HAP-1 (cell line): ENCODE data around the gene CORIN.

Experiments used
- DNase-seq, 2 experiments: peaks; one replicate each; pipeline ENCODE4 v3.0.0-alpha.2; 2016 to 2020; ENCODE audit warnings: low spot score in 2 of 2
- H3K27me3 ChIP-seq: fragments of 250-450 bp; sonication (Bioruptor Pico); 2 replicates; pipeline ENCODE4 v1.5.1; 2020; ENCODE audit warnings: low read depth, mild to moderate bottlenecking, moderate library complexity
- H3K36me3 ChIP-seq: fragments of 250-450 bp; sonication (Bioruptor Pico); replicated peaks from 2 replicates; pipeline ENCODE4 v1.5.1; 2020; ENCODE audit warnings: mild to moderate bottlenecking
- H3K4me1 ChIP-seq: fragments of 250-450 bp; sonication (Bioruptor Pico); 2 replicates; pipeline ENCODE4 v1.5.1; 2020; ENCODE audit warnings: mild to moderate bottlenecking
- H3K4me3 ChIP-seq: fragments of 250-450 bp; sonication (Bioruptor Pico); 2 replicates; pipeline ENCODE4 v1.5.1; 2020; ENCODE audit warnings: mild to moderate bottlenecking, moderate library complexity
- H3K9me3 ChIP-seq: fragments of 250-450 bp; sonication (Bioruptor Pico); 2 replicates; pipeline ENCODE4 v1.5.1; 2020; ENCODE audit warnings: mild to moderate bottlenecking, moderate library complexity
- in situ Hi-C: fragments of 300-500 bp; cut with MboI; formaldehyde crosslinking; loops from 3 replicates; pipeline ENCODE4 v1.14.3; 2020; ENCODE audit warnings: low sequenced_read_pairs, inconsistent platforms, mixed read lengths

Gene CORIN

GRCh38 chr4:47824840-47825239 is 13.0 kb downstream of the CORIN start:
- no peaks in the 10 kb centered on the region for H3K4me1 ChIP-seq
- DNase-seq: no peak
- no peaks in the 10 kb centered on the region for H3K9me3 ChIP-seq
- no peaks in the 10 kb centered on the region for H3K36me3 ChIP-seq
- in situ Hi-C loops: no loop called here
- no peak overlapping the region for H3K4me3 ChIP-seq
- no peaks in the 10 kb centered on the region for H3K27me3 ChIP-seq

- no peaks in the 10 kb centered on the region for H3K9me3 ChIP-seq
- in situ Hi-C loops: no loop called here
- no peaks in the 10 kb centered on the region for H3K36me3 ChIP-seq
- H3K4me1 ChIP-seq: peaks cover 6% of the 10 kb centered on the region
- H3K4me3 ChIP-seq: no peak overlapping the region
- H3K27me3 ChIP-seq: peaks cover 27% of the 10 kb centered on the region
- DNase-seq: no peak
Observed at GRCh38 chr4:47819178-47819577, 18.7 kb downstream of the CORIN start.

GRCh38 chr4:47817275-47817674 is 20.6 kb downstream of the CORIN start:
- no peak for DNase-seq
- no peaks in the 10 kb centered on the region for H3K9me3 ChIP-seq
- in situ Hi-C loops: no loop called here
- H3K4me1 ChIP-seq: peaks cover 6% of the 10 kb centered on the region
- no peaks in the 10 kb centered on the region for H3K36me3 ChIP-seq
- H3K27me3 ChIP-seq: peaks cover 37% of the 10 kb centered on the region
- H3K4me3 ChIP-seq: no peak overlapping the region

- Histone ChIP-seq H3K27me3 (peaks cover 37% of the 10 kb centered on the region), H3K4me1 (peaks cover 6% of the 10 kb centered on the region), H3K4me3 (no peak overlapping the region), H3K36me3 (no peaks in the 10 kb centered on the region), H3K9me3 (no peaks in the 10 kb centered on the region)
- no peak for DNase-seq
- in situ Hi-C loops: no loop called here
Observed at GRCh38 chr4:47816748-47817147, 21.1 kb downstream of the CORIN start.

- Histone ChIP-seq H3K27me3 (peaks cover 42% of the 10 kb centered on the region), H3K9me3 (no peaks in the 10 kb centered on the region), H3K36me3 (no peaks in the 10 kb centered on the region), H3K4me3 (no peak overlapping the region), H3K4me1 (peaks cover 6% of the 10 kb centered on the region)
- in situ Hi-C loops: no loop called here
- DNase-seq: no peak
Observed at GRCh38 chr4:47814618-47815295, 23.1 kb downstream of the CORIN start.

- in situ Hi-C loops: no loop called here
- no peak for DNase-seq
- Histone ChIP-seq H3K9me3 (no peaks in the 10 kb centered on the region), H3K4me1 (no peaks in the 10 kb centered on the region), H3K36me3 (no peaks in the 10 kb centered on the region), H3K4me3 (no peak overlapping the region), H3K27me3 (peaks cover 30% of the 10 kb centered on the region)
Observed at GRCh38 chr4:47809654-47810203, 28.1 kb downstream of the CORIN start.

GRCh38 chr4:47804598-47804997 is 33.3 kb downstream of the CORIN start:
- in situ Hi-C loops: no loop called here
- no peak for DNase-seq
- Histone ChIP-seq H3K4me1 (no peaks in the 10 kb centered on the region), H3K9me3 (no peaks in the 10 kb centered on the region), H3K27me3 (peaks cover 10% of the 10 kb centered on the region), H3K4me3 (no peak overlapping the region), H3K36me3 (no peaks in the 10 kb centered on the region)

GRCh38 chr4:47801481-47802002 is 36.3 kb downstream of the CORIN start:
- no peak for DNase-seq
- Histone ChIP-seq H3K27me3 (no peaks in the 10 kb centered on the region), H3K9me3 (no peaks in the 10 kb centered on the region), H3K4me1 (no peaks in the 10 kb centered on the region), H3K36me3 (no peaks in the 10 kb centered on the region), H3K4me3 (no peak overlapping the region)
- in situ Hi-C loops: no loop called here

- Histone ChIP-seq H3K4me3 (no peak overlapping the region), H3K27me3 (peaks cover 11% of the 10 kb centered on the region), H3K4me1 (no peaks in the 10 kb centered on the region), H3K9me3 (no peaks in the 10 kb centered on the region), H3K36me3 (no peaks in the 10 kb centered on the region)
- in situ Hi-C loops: no loop called here
- DNase-seq: no peak
Observed at GRCh38 chr4:47798165-47798564, 39.7 kb downstream of the CORIN start.

GRCh38 chr4:47791965-47792364 is 45.9 kb downstream of the CORIN start:
- no peaks in the 10 kb centered on the region for H3K9me3 ChIP-seq
- H3K36me3 ChIP-seq: no peaks in the 10 kb centered on the region
- DNase-seq: no peak
- peaks cover 11% of the 10 kb centered on the region for H3K27me3 ChIP-seq
- H3K4me1 ChIP-seq: no peaks in the 10 kb centered on the region
- no peak overlapping the region for H3K4me3 ChIP-seq
- in situ Hi-C loops: no loop called here

GRCh38 chr4:47790105-47790504 is 47.8 kb downstream of the CORIN start:
- DNase-seq: no peak
- peaks cover 6% of the 10 kb centered on the region; the same call in 1 of the 2 replicates for H3K27me3 ChIP-seq
- in situ Hi-C loops: no loop called here
- H3K9me3 ChIP-seq: no peaks in the 10 kb centered on the region
- no peaks in the 10 kb centered on the region for H3K4me1 ChIP-seq
- no peaks in the 10 kb centered on the region for H3K36me3 ChIP-seq
- no peak overlapping the region for H3K4me3 ChIP-seq

GRCh38 chr4:47788126-47788525 is 49.7 kb downstream of the CORIN start:
- Histone ChIP-seq H3K27me3 (no peaks in the 10 kb centered on the region), H3K9me3 (no peaks in the 10 kb centered on the region), H3K4me1 (no peaks in the 10 kb centered on the region), H3K36me3 (no peaks in the 10 kb centered on the region), H3K4me3 (no peak overlapping the region)
- DNase-seq: no peak
- in situ Hi-C loops: no loop called here

- DNase-seq: no peak
- no peaks in the 10 kb centered on the region for H3K9me3 ChIP-seq
- H3K27me3 ChIP-seq: no peaks in the 10 kb centered on the region
- in situ Hi-C loops: no loop called here
- no peaks in the 10 kb centered on the region for H3K36me3 ChIP-seq
- H3K4me1 ChIP-seq: no peaks in the 10 kb centered on the region
- H3K4me3 ChIP-seq: no peak overlapping the region
Observed at GRCh38 chr4:47786958-47787370, 50.9 kb downstream of the CORIN start.

GRCh38 chr4:47785153-47785552 is 52.7 kb downstream of the CORIN start:
- DNase-seq: no peak
- Histone ChIP-seq H3K36me3 (no peaks in the 10 kb centered on the region), H3K9me3 (no peaks in the 10 kb centered on the region), H3K4me1 (no peaks in the 10 kb centered on the region), H3K4me3 (no peak overlapping the region), H3K27me3 (no peaks in the 10 kb centered on the region)
- in situ Hi-C loops: no loop called here
